ENCODE results near the gene GARIN5B.

DNA sequence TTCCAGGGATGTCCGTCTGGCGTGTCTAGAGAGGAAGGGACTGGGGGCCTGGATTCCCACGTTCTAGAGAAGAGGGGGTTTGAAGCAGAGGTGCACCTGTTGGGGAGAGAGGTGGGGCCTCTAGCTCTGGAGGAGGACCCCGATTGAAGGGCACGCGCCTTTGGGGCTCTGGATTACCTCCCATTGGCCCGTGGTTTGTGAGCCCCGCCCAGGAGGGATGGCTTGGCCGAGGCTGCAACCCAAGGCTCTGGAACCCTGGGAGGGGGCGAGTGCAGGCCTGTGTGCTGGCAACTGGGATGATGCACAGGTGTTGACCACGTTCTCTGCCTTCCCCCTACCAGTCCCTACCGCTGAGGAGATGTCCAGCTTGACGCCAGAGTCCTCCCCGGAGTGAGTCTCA, 58.1 kb downstream of the GARIN5B start:
- TF ChIP-seq HDGF (IDR thresholded peaks at IDR 0.05; ENCODE audit: borderline replicate concordance) (no peak), LEF1 (IDR thresholded peaks at IDR 0.05; ENCODE audit: borderline replicate concordance) (no peak), FOXK2 (IDR thresholded peaks at IDR 0.05) (no peak), BHLHE40 (IDR thresholded peaks at IDR 0.05; ENCODE audit: borderline replicate concordance) (no peak), FOXA1 (IDR thresholded peaks at IDR 0.05) (no peak), SP1 (IDR thresholded peaks at IDR 0.05) (no peak), FOXM1 (IDR thresholded peaks at IDR 0.05; ENCODE audit: borderline replicate concordance) (no peak), NFRKB (IDR thresholded peaks at IDR 0.05) (no peak), TARDBP (IDR thresholded peaks at IDR 0.05) (no peak), SUZ12 (IDR thresholded peaks at IDR 0.05) (no peak), ELF4 (IDR thresholded peaks at IDR 0.05) (no peak), ARNT (IDR thresholded peaks at IDR 0.05) (no peak), ZNF384 (IDR thresholded peaks at IDR 0.05) (no peak)
- TF ChIP-seq, protein P1, sequence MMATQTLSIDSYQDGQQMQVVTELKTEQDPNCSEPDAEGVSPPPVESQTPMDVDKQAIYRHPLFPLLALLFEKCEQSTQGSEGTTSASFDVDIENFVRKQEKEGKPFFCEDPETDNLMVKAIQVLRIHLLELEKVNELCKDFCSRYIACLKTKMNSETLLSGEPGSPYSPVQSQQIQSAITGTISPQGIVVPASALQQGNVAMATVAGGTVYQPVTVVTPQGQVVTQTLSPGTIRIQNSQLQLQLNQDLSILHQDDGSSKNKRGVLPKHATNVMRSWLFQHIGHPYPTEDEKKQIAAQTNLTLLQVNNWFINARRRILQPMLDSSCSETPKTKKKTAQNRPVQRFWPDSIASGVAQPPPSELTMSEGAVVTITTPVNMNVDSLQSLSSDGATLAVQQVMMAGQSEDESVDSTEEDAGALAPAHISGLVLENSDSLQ (IDR thresholded peaks at IDR 0.05), result no peak

Measured in HEK293T (cell line).